ENCODE results near the gene ABCC3.

Gene ABCC3

GRCh38 chr17:50657627-50658026, 22.9 kb downstream of the ABCC3 start:
- POLR2A ChIA-PET, result no interaction called here
- no peak for TF ChIP-seq FOXM1 (IDR thresholded peaks at IDR 0.05; ENCODE audit: borderline replicate concordance)
- TF ChIP-seq SP1 (IDR thresholded peaks at IDR 0.05), result no peak
- no peak for TF ChIP-seq PKNOX1 (IDR thresholded peaks at IDR 0.05)
- TF ChIP-seq FOXK2 (IDR thresholded peaks at IDR 0.05), result no peak
- no peak for TF ChIP-seq CTBP1 (IDR thresholded peaks at IDR 0.05; ENCODE audit: borderline replicate concordance)
- no peak for TF ChIP-seq SUZ12 (IDR thresholded peaks at IDR 0.05)
- TF ChIP-seq ARNT (IDR thresholded peaks at IDR 0.05), result no peak
- no peak for TF ChIP-seq HDGF (IDR thresholded peaks at IDR 0.05; ENCODE audit: borderline replicate concordance)
- TF ChIP-seq BHLHE40 (IDR thresholded peaks at IDR 0.05; ENCODE audit: borderline replicate concordance), result no peak
- TF ChIP-seq ZNF384 (IDR thresholded peaks at IDR 0.05), result no peak
- TF ChIP-seq NFRKB (IDR thresholded peaks at IDR 0.05), result no peak
- TF ChIP-seq L3MBTL2 (conservative IDR thresholded peaks at IDR 0.05), result no peak
- no peak for TF ChIP-seq TARDBP (IDR thresholded peaks at IDR 0.05)
- TF ChIP-seq ELF4 (IDR thresholded peaks at IDR 0.05), result no peak
- TF ChIP-seq LEF1 (IDR thresholded peaks at IDR 0.05; ENCODE audit: borderline replicate concordance), result no peak
- TF ChIP-seq FOXA1 (IDR thresholded peaks at IDR 0.05), result no peak
- no peak for DNase-seq (ENCODE audit: extremely low spot score)
- CTCF ChIA-PET, result no interaction called here

GRCh38 chr17:50658616-50659015, 23.9 kb downstream of the ABCC3 start:
- TF ChIP-seq ZNF384 (IDR thresholded peaks at IDR 0.05) (no peak), ARNT (IDR thresholded peaks at IDR 0.05) (no peak), LEF1 (IDR thresholded peaks at IDR 0.05; ENCODE audit: borderline replicate concordance) (no peak), FOXK2 (IDR thresholded peaks at IDR 0.05) (no peak), SUZ12 (IDR thresholded peaks at IDR 0.05) (no peak), L3MBTL2 (conservative IDR thresholded peaks at IDR 0.05) (no peak), SP1 (IDR thresholded peaks at IDR 0.05) (no peak), BHLHE40 (IDR thresholded peaks at IDR 0.05; ENCODE audit: borderline replicate concordance) (no peak), ELF4 (IDR thresholded peaks at IDR 0.05) (no peak)
- no peak for DNase-seq (ENCODE audit: extremely low spot score)
- POLR2A ChIA-PET, result no interaction called here
- CTCF ChIA-PET, result interaction anchor here (0.6 to 1.2 kb wide), 2 partner anchors 8 to 459 kb away, joined by 3 read pairs; no protein-coding TSS in a partner anchor

GRCh38 chr17:50659179-50659578, 24.5 kb downstream of the ABCC3 start:
- ChIA-PET CTCF (interaction anchor here (1.2 kb wide), 1 partner anchor 9 kb away, joined by 3 read pairs; no protein-coding TSS in a partner anchor), POLR2A (no interaction called here)
- no peak for DNase-seq (ENCODE audit: extremely low spot score)
- TF ChIP-seq ARNT (IDR thresholded peaks at IDR 0.05), result no peak
- no peak for TF ChIP-seq SUZ12 (IDR thresholded peaks at IDR 0.05)
- no peak for TF ChIP-seq TARDBP (IDR thresholded peaks at IDR 0.05)
- TF ChIP-seq HDGF (IDR thresholded peaks at IDR 0.05; ENCODE audit: borderline replicate concordance), result no peak
- no peak for TF ChIP-seq ZNF384 (IDR thresholded peaks at IDR 0.05)
- no peak for TF ChIP-seq SP1 (IDR thresholded peaks at IDR 0.05)
- TF ChIP-seq L3MBTL2 (conservative IDR thresholded peaks at IDR 0.05), result no peak
- no peak for TF ChIP-seq BHLHE40 (IDR thresholded peaks at IDR 0.05; ENCODE audit: borderline replicate concordance)

- no peak for TF ChIP-seq HDGF (IDR thresholded peaks at IDR 0.05; ENCODE audit: borderline replicate concordance)
- TF ChIP-seq BHLHE40 (IDR thresholded peaks at IDR 0.05; ENCODE audit: borderline replicate concordance), result no peak
- no peak for TF ChIP-seq L3MBTL2 (conservative IDR thresholded peaks at IDR 0.05)
- TF ChIP-seq PKNOX1 (IDR thresholded peaks at IDR 0.05), result no peak
- ChIA-PET POLR2A (interaction anchor here (0.6 to 1.4 kb wide), 2 partner anchors 103 to 778 kb away, joined by 3 read pairs; no protein-coding TSS in a partner anchor), CTCF (interaction anchor here (0.7 to 1.3 kb wide), 3 partner anchors 29 to 100 kb away, joined by 3 read pairs; no protein-coding TSS in a partner anchor)
- no peak for DNase-seq (ENCODE audit: extremely low spot score)
These were observed 25.6 kb downstream of the ABCC3 start for GRCh38 chr17:50660042-50660886.

- POLR2A ChIA-PET, result interaction anchor here (1.4 kb wide), 1 partner anchor 102 kb away, joined by 3 read pairs; no protein-coding TSS in a partner anchor
- no peak for TF ChIP-seq SUZ12 (IDR thresholded peaks at IDR 0.05)
- no peak for TF ChIP-seq SP1 (IDR thresholded peaks at IDR 0.05)
- TF ChIP-seq BHLHE40 (IDR thresholded peaks at IDR 0.05; ENCODE audit: borderline replicate concordance), result no peak
- no peak for TF ChIP-seq LEF1 (IDR thresholded peaks at IDR 0.05; ENCODE audit: borderline replicate concordance)
- no peak for TF ChIP-seq FOXM1 (IDR thresholded peaks at IDR 0.05; ENCODE audit: borderline replicate concordance)
- no peak for TF ChIP-seq FOXA1 (IDR thresholded peaks at IDR 0.05)
- no peak for TF ChIP-seq CTBP1 (IDR thresholded peaks at IDR 0.05; ENCODE audit: borderline replicate concordance)
- TF ChIP-seq FOXK2 (IDR thresholded peaks at IDR 0.05), result no peak
- TF ChIP-seq PKNOX1 (IDR thresholded peaks at IDR 0.05), result no peak
- CTCF ChIA-PET, result interaction anchor here (0.7 to 1.3 kb wide), 4 partner anchors 30 to 181 kb away, joined by 3 read pairs; no protein-coding TSS in a partner anchor
- no peak for DNase-seq (ENCODE audit: extremely low spot score)
These were observed 26.2 kb downstream of the ABCC3 start for GRCh38 chr17:50660887-50661345.

- POLR2A ChIA-PET, result no interaction called here
These were observed 26.7 kb downstream of the ABCC3 start for GRCh38 chr17:50661348-50661747.

More at GRCh38 chr17:50661348-50661747, 26.7 kb downstream of the ABCC3 start:
- TF ChIP-seq CTBP1 (IDR thresholded peaks at IDR 0.05; ENCODE audit: borderline replicate concordance) (no peak), PKNOX1 (IDR thresholded peaks at IDR 0.05) (no peak), TARDBP (IDR thresholded peaks at IDR 0.05) (no peak), L3MBTL2 (conservative IDR thresholded peaks at IDR 0.05) (no peak), LEF1 (IDR thresholded peaks at IDR 0.05; ENCODE audit: borderline replicate concordance) (no peak), FOXK2 (IDR thresholded peaks at IDR 0.05) (no peak), ELF4 (IDR thresholded peaks at IDR 0.05) (no peak), HDGF (IDR thresholded peaks at IDR 0.05; ENCODE audit: borderline replicate concordance) (no peak), BHLHE40 (IDR thresholded peaks at IDR 0.05; ENCODE audit: borderline replicate concordance) (no peak), SUZ12 (IDR thresholded peaks at IDR 0.05) (no peak), NFRKB (IDR thresholded peaks at IDR 0.05) (no peak), FOXA1 (IDR thresholded peaks at IDR 0.05) (no peak), ARNT (IDR thresholded peaks at IDR 0.05) (no peak), SP1 (IDR thresholded peaks at IDR 0.05) (no peak), ZNF384 (IDR thresholded peaks at IDR 0.05) (no peak)
- CTCF ChIA-PET, result interaction anchor here (0.6 to 1.3 kb wide), 5 partner anchors 30 to 181 kb away, joined by 3 read pairs; no protein-coding TSS in a partner anchor
- no peak for DNase-seq (ENCODE audit: extremely low spot score)

Data from HEK293T (cell line).